Smooth muscle cell (in vitro differentiated cells): ENCODE data around the gene AVL9. TPM values are rescaled to one million over a fixed set of nuclear protein-coding genes. Genes with fewer than 3 reads are reported as not detected.

Experiments used
- DNase-seq: peaks from one replicate; lab custom pipeline; 2025; ENCODE audit not compliant: unreplicated experiment; lab: John Stamatoyannopoulos, UW
- H2AFZ ChIP-seq: fragments of 200-600 bp; sonication (generic); 2 replicates; pipeline ENCODE4 v1.6.0; 2016; ENCODE audit warnings: antibody characterized with exemption, low read depth, mild to moderate bottlenecking
- H3F3A ChIP-seq: fragments of 200-600 bp; sonication (generic); 2 replicates; pipeline ENCODE4 v1.6.0; 2017; ENCODE audit warnings: antibody characterized with exemption, low read depth
- H3K27ac ChIP-seq: fragments of 200-600 bp; sonication (generic); 2 replicates; pipeline ENCODE4 v1.5.1; 2016; ENCODE audit warnings: low read depth, mild to moderate bottlenecking
- H3K27me3 ChIP-seq: fragments of 200-600 bp; sonication (generic); 2 replicates; pipeline ENCODE4 v1.6.1; 2016; ENCODE audit warnings: low read depth, mild to moderate bottlenecking
- H3K36me3 ChIP-seq: fragments of 200-600 bp; sonication (generic); 2 replicates; pipeline ENCODE4 v1.5.1; 2016; ENCODE audit warnings: low read depth
- H3K4me1 ChIP-seq: fragments of 200-600 bp; sonication (generic); 2 replicates; pipeline ENCODE4 v1.5.1; 2016; ENCODE audit warnings: low read depth
- H3K4me2 ChIP-seq: fragments of 200-600 bp; sonication (generic); 2 replicates; pipeline ENCODE4 v1.6.0; 2016; ENCODE audit warnings: mild to moderate bottlenecking
- H3K4me3 ChIP-seq: fragments of 200-600 bp; sonication (generic); 2 replicates; pipeline ENCODE4 v1.5.1; 2016; ENCODE audit warnings: mild to moderate bottlenecking
- H3K79me2 ChIP-seq: fragments of 200-600 bp; sonication (generic); 2 replicates; pipeline ENCODE4 v1.6.0; 2016; ENCODE audit warnings: low read depth, mild to moderate bottlenecking
- H3K9ac ChIP-seq: fragments of 200-600 bp; sonication (generic); 2 replicates; pipeline ENCODE4 v1.6.0; 2016; ENCODE audit warnings: low read depth
- H3K9me3 ChIP-seq: fragments of 200-600 bp; sonication (generic); replicated peaks from 2 replicates; pipeline ENCODE4 v1.5.1; 2016; ENCODE audit warnings: low read depth
- H4K20me1 ChIP-seq: fragments of 200-600 bp; sonication (generic); 2 replicates; pipeline ENCODE4 v1.6.0; 2016; ENCODE audit warnings: low read depth
- WGBS: methylation state at CpG from one replicate; pipeline ENCODE4 v1.1.7; 2016; ENCODE audit warnings: low lambda C conversion rate; 5-methylcytosine and 5-hydroxymethylcytosine counted together
- polyA plus RNA-seq: library from polyadenylated mRNA; unstranded; fragments of >200 nt; fragmentation: Nextera tagmentation; extraction: Ambion mirVana; gene quantifications from 2 replicates; pipeline ENCODE4 v1.2.1, GENCODE V29; 2016
- total RNA-seq: library from RNA; depleted of rRNA; stranded (reverse); fragments of >200 nt; gene quantifications from 2 replicates; pipeline ENCODE4 v1.2.3, GENCODE V29; 2014
- TF ChIP-seq, protein P1 (sequence below): fragments of 200-600 bp; sonication (generic); IDR thresholded peaks from 2 replicates; pipeline ENCODE4 v1.5.1; 2017; ENCODE audit warnings: borderline replicate concordance, mild to moderate bottlenecking, antibody characterized with exemption; ENCODE audit not compliant: insufficient read depth, poor library complexity, severe bottlenecking

The AVL9 gene
- total and polyA plus RNA-seq, 2 experiments from 2014 or later: 13.1 to 32.3 TPM

DNA sequence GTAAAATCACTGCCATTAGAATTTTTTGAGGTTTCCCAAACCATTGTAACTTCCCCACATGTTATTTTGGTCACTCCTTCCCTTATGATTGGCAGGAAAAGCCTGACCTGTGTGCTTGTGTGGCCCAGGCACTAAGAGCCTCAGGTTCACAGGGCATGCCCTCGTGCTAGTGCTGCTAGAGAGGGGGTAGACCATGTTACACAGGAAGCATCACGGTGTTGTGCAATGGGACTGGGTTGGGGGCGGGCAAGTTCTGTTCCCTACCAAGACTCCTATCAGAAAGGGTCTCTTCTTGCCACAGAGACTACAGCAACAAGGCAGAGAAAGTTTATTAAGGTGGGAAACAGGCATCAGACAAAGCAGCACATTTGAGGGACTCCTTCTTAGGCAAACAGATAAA is 37.3 kb upstream of the AVL9 start:
- H3K4me1 ChIP-seq: no peaks in the 10 kb centered on the region
- H3K27me3 ChIP-seq: no peaks in the 10 kb centered on the region
- H3K9ac ChIP-seq: no peak overlapping the region
- no peaks in the 10 kb centered on the region for H4K20me1 ChIP-seq
- WGBS: 71% methylated on average over 3 of the region's 3 CpGs
- H2AFZ ChIP-seq: no peak overlapping the region
- no peak overlapping the region for H3K4me3 ChIP-seq
- no peak for DNase-seq
- H3K79me2 ChIP-seq: no peaks in the 10 kb centered on the region
- TF ChIP-seq, protein P1, sequence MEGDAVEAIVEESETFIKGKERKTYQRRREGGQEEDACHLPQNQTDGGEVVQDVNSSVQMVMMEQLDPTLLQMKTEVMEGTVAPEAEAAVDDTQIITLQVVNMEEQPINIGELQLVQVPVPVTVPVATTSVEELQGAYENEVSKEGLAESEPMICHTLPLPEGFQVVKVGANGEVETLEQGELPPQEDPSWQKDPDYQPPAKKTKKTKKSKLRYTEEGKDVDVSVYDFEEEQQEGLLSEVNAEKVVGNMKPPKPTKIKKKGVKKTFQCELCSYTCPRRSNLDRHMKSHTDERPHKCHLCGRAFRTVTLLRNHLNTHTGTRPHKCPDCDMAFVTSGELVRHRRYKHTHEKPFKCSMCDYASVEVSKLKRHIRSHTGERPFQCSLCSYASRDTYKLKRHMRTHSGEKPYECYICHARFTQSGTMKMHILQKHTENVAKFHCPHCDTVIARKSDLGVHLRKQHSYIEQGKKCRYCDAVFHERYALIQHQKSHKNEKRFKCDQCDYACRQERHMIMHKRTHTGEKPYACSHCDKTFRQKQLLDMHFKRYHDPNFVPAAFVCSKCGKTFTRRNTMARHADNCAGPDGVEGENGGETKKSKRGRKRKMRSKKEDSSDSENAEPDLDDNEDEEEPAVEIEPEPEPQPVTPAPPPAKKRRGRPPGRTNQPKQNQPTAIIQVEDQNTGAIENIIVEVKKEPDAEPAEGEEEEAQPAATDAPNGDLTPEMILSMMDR: no peak
- H3K27ac ChIP-seq: no peak overlapping the region
- H3K36me3 ChIP-seq: no peaks in the 10 kb centered on the region
- no peak overlapping the region for H3K4me2 ChIP-seq
- H3K9me3 ChIP-seq: no peaks in the 10 kb centered on the region
- no peaks in the 10 kb centered on the region for H3F3A ChIP-seq

DNA sequence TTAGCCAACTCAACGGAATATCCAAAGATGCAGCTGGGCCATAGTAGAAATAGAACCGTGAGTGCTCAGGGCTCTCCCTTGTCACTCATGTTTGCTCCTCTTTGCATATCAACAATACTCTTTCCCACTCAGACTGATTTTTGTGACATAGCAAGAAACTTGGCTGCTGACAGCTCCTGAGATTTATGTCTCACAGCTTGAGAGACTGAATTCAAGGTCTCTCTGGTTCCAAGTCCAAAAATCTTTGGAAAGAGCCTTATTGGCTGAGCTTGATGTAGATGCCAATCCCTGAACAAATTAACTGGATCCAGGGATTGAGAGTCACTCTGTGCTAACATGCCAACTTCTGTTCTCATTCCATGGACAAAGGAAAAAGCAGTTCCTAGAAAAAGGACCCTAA is 35.5 kb upstream of the AVL9 start:
- Histone ChIP-seq H3K9ac (no peak overlapping the region), H4K20me1 (no peaks in the 10 kb centered on the region), H3F3A (no peaks in the 10 kb centered on the region), H3K4me1 (no peaks in the 10 kb centered on the region), H3K4me2 (no peak overlapping the region), H3K4me3 (no peak overlapping the region), H3K27me3 (no peaks in the 10 kb centered on the region), H3K9me3 (no peaks in the 10 kb centered on the region), H3K36me3 (no peaks in the 10 kb centered on the region), H3K79me2 (no peaks in the 10 kb centered on the region), H2AFZ (no peak overlapping the region), H3K27ac (no peak overlapping the region)
- TF ChIP-seq, protein P1: no peak
- 96% methylated on average over 2 of the region's 2 CpGs for WGBS
- DNase-seq: no peak

DNA sequence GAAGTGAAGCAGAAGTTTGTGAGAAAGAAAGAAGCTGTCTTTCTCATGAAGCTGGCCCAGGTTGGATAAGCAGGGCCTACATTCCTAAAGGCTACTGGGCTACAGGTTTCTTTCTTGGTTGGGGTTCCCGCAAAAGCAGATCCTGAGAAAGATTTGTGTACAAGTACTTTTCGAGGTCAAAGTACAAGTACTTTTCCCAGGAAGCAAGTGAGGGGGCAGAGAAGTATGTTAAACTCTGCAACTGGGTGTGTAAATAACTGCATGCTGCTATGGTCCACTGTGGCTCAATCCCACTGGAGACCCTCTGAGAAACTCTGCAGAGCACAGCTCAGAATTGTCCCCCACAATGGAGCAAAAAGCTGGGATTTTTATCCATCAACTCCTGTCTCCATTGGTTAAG is 33.8 kb upstream of the AVL9 start:
- 95% methylated on average over 2 of the region's 2 CpGs for WGBS
- no peak overlapping the region for H3K4me2 ChIP-seq

DNA sequence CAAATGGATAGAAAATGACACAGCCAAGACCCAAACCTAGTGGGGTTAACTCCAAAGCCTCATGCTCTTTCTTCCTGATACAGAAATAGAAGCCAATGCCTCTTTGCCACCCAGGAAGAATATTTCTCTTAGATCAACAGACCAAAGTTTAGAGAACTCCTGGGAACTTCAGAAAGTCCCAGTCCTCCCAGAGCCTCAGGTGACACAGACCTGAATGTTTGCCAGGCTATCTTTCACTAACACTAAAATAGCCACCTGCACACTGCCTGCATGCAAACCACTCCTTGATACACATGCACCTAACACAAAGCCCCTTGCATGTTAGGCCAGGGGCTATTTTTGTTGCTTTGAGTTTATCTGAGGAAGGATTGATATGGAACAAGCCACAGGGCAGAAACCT is 32.8 kb upstream of the AVL9 start:
- no peaks in the 10 kb centered on the region for H3F3A ChIP-seq
- no peak overlapping the region for H3K4me2 ChIP-seq
- H3K4me3 ChIP-seq: no peak overlapping the region
- TF ChIP-seq, protein P1: no peak
- no peaks in the 10 kb centered on the region for H3K9me3 ChIP-seq
- DNase-seq: no peak
- no peaks in the 10 kb centered on the region for H3K79me2 ChIP-seq
- no peaks in the 10 kb centered on the region for H4K20me1 ChIP-seq
- H2AFZ ChIP-seq: no peak overlapping the region
- no peaks in the 10 kb centered on the region for H3K4me1 ChIP-seq
- no peaks in the 10 kb centered on the region for H3K36me3 ChIP-seq
- no peaks in the 10 kb centered on the region for H3K27me3 ChIP-seq
- H3K27ac ChIP-seq: no peak overlapping the region
- no peak overlapping the region for H3K9ac ChIP-seq

More for the DNA sequence above, 33.8 kb upstream of the AVL9 start:
- Histone ChIP-seq H3K27ac (no peak overlapping the region), H3K36me3 (no peaks in the 10 kb centered on the region), H3K9ac (no peak overlapping the region), H3F3A (no peaks in the 10 kb centered on the region), H3K4me1 (no peaks in the 10 kb centered on the region), H4K20me1 (no peaks in the 10 kb centered on the region), H3K79me2 (no peaks in the 10 kb centered on the region), H3K9me3 (no peaks in the 10 kb centered on the region), H2AFZ (no peak overlapping the region), H3K27me3 (no peaks in the 10 kb centered on the region), H3K4me3 (no peak overlapping the region)
- TF ChIP-seq, protein P1: no peak
- DNase-seq: no peak
